Measurements from ENCODE around the gene ARHGEF16.

Gene ARHGEF16

GRCh38 chr1:3456964-3457909 is 2.8 kb downstream of the ARHGEF16 start:
- no peak for DNase-seq (ENCODE audit: low spot score)

GRCh38 chr1:3457910-3458883 is 3.7 kb downstream of the ARHGEF16 start:
- no peak for DNase-seq (ENCODE audit: low spot score)

GRCh38 chr1:3459051-3459908 is 4.8 kb downstream of the ARHGEF16 start:
- DNase-seq (ENCODE audit: low spot score) = no peak

GRCh38 chr1:3459940-3460671 is 5.6 kb downstream of the ARHGEF16 start:
- no peak for DNase-seq (ENCODE audit: low spot score)

GRCh38 chr1:3460672-3461131 is 6.2 kb downstream of the ARHGEF16 start:
- DNase-seq (ENCODE audit: low spot score) = peak; percentile 30

- no peak for DNase-seq (ENCODE audit: low spot score)
Measured at GRCh38 chr1:3461238-3461933, 6.9 kb downstream of the ARHGEF16 start.

GRCh38 chr1:3461934-3462275 is 7.4 kb downstream of the ARHGEF16 start:
- no peak for DNase-seq (ENCODE audit: low spot score)

GRCh38 chr1:3462356-3463012 is 8.0 kb downstream of the ARHGEF16 start:
- no peak for DNase-seq (ENCODE audit: low spot score)

- no peak for DNase-seq (ENCODE audit: low spot score)
Measured at GRCh38 chr1:3463013-3463385, 8.5 kb downstream of the ARHGEF16 start.

GRCh38 chr1:3463408-3463863 is 9.0 kb downstream of the ARHGEF16 start:
- no peak for DNase-seq (ENCODE audit: low spot score)

GRCh38 chr1:3463891-3464648 is 9.6 kb downstream of the ARHGEF16 start:
- DNase-seq (ENCODE audit: low spot score) = no peak

GRCh38 chr1:3464649-3465025 is 10.2 kb downstream of the ARHGEF16 start:
- no peak for DNase-seq (ENCODE audit: low spot score)

- DNase-seq (ENCODE audit: low spot score) = no peak
Measured at GRCh38 chr1:3465091-3465934, 10.8 kb downstream of the ARHGEF16 start.

GRCh38 chr1:3465935-3466321 is 11.5 kb downstream of the ARHGEF16 start:
- DNase-seq (ENCODE audit: low spot score) = no peak

- no peak for DNase-seq (ENCODE audit: low spot score)
Measured at GRCh38 chr1:3466366-3467075, 12.1 kb downstream of the ARHGEF16 start.

- DNase-seq (ENCODE audit: low spot score) = no peak
Measured at GRCh38 chr1:3467096-3468036, 12.9 kb downstream of the ARHGEF16 start.
